ENCODE data around the gene TIFAB.

The TIFAB gene

GRCh38 chr5:135481909-135482311, 29.8 kb upstream of the TIFAB start:
- DNase-seq = no peak

DNA sequence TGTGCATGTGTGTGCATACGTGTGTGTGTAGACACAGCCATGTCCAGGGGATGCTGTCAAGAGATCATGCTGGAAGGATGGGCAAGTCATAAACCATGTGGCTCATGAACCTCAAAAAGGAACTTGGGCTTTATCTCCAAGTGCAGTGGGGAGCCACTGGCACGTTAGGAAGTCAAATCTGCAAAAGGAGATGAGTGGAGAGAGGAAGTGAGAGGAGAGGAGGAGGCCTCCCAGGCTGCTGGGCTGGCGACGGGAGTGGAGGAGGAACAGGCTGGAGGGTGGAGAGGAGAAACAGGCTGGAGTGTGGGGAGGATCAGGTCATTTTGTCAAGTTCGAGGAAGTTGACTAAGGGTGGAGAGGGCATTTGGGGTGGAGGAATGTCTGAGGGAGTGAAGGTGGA, 29.2 kb upstream of the TIFAB start:
- no peak for DNase-seq

GRCh38 chr5:135480511-135480910, 28.4 kb upstream of the TIFAB start:
- no peak for DNase-seq

- DNase-seq = peak; percentile 39
Measured at GRCh38 chr5:135478938-135479337, 26.8 kb upstream of the TIFAB start.

DNA sequence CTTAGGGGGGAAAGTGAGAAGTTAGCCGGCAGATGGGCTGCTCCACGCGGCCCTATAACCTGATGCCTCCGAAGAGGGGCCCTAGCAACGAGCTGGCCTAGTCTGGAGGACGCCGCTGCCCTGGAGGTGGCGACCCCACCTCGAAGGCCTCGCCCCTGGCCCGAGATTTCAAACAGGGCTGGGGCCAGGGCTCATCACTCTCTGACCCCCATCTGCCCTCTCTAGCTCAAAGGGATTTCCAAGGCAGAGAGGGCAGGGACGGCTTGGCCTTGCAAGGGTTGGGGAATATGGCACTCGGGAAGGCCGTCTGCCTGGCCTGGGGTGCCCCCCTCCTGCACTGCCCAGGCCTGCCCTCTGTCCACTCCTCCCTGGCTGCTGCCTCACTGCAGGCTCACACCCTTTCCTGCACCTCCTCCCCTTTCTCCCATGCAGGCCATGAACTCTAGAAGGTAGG, 25.5 kb upstream of the TIFAB start:
- no peak for DNase-seq

DNA sequence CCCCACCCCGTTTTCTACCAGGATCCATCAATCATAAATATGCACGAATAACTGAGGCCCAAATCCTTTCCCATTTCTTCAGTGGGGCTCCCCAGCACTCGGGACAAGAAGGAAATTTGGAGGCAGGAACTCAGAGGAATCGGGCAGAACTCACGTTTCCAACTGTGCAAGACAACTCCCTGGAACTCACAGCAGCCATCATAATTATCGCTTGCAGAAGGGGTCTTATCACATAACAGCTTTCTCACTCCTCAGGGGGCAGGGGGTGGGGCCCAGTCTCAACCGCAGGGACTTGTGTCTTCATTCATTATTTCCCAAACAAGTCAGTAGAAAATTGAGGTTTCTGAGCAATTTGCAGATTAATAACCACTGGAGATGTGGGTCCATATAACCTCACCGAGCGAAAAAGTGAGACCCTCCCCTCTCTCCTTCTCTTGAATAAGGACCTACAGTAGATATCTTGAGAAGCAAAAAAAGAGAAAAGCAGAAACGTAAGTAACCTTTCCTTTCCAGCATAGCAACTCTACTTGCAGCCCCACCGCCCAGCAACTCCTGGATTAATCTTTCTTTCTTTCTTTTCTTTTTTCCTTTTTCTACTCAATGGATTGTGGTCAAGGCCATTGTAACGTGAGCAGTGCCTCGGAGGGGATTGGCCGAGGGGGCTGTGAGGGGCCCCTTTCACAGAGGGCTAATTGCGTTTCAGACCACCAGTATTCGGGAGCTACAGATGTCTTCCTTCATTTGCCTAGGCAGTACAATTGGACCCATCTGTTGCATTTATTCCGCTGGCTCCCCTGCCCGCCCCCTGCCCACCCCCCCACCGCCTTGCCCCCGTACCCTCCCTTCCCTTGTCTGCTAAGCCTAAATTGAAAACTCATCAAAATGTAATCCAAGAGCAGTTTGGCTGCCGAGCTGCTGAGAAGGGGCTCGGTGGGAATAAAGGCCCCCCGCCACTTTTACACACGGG, 24.7 kb upstream of the TIFAB start:
- peak; percentile 77 for DNase-seq

GRCh38 chr5:135473956-135474670, 22.0 kb upstream of the TIFAB start:
- DNase-seq = no peak

- no peak for DNase-seq
Measured at GRCh38 chr5:135472141-135472540, 20.0 kb upstream of the TIFAB start.

DNA sequence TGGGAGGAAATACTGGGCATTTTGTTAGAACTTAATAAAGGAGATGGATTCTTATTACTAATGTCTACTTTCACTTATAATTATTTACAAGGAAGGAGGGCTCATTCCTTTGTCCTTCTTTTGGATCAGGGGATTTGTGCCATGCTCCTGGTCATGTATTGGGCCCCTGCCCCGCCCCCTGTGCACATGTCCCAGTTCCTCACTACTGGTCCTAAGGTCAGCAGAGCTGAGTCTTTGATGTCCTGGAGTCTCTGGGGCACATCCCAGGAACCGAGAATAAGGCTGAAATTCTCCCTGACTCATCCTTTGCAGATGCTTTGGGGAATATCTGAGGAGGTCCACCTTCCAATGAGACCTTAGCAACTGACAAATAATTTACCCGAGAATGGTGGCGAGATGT, 19.6 kb upstream of the TIFAB start:
- no peak for DNase-seq

GRCh38 chr5:135469911-135470310, 17.8 kb upstream of the TIFAB start:
- DNase-seq = no peak

DNA sequence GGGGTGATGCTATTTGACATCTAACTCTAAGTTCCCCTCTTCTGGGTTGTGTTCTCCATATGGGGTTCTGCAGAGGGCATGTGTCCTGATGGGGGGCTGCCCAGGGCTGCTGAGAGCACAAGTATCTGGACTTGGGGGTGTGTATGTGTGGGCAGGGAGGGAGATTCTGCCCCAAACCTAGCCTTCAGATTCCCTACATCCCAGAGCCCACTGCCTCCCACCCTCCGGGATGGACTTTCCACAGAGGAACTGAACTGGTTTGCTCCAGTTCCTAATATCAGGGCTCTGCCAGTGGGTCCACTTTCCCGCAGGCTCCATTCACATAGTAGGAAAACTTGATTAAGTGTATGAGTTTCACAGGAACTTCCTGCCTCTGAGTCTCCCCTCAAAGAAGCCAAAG, 16.4 kb upstream of the TIFAB start:
- no peak for DNase-seq

DNA sequence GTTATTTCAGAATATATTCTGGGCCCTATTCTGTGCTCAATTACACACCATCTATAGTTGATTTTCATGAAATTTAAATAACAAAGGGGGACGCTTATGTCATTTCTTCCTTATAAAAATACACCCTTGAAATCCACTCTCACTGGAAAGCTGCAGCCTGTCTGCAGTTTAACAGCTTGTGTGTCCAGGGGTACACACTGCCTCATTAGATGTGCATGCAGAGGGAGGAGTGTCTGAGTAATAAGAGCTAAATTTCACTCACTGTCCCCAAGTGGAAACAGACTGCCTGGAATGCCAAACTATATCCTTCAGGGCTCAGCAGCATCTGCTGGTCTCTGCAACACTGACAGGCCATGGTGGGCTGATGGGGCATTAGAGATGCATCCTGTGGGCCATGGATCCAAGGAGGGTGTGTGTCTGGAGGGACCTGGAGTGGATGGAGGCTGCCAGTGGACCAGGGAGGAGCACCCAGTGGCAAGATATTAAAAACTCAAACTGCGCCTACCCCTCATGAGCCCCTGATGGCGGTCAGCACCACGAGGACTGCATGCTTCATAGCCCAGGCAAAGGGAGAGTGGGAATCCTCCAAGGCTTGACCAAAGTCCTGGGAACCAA, 15.8 kb upstream of the TIFAB start:
- no peak for DNase-seq

- peak; percentile 31 for DNase-seq
Measured at GRCh38 chr5:135467051-135467625, 15.0 kb upstream of the TIFAB start.

- peak; percentile 89 for DNase-seq
Measured at GRCh38 chr5:135466178-135467050, 14.3 kb upstream of the TIFAB start.

- no peak for DNase-seq
Measured at GRCh38 chr5:135465391-135466122, 13.4 kb upstream of the TIFAB start.

GRCh38 chr5:135462304-135462703, 10.2 kb upstream of the TIFAB start:
- DNase-seq = peak; percentile 93

DNA sequence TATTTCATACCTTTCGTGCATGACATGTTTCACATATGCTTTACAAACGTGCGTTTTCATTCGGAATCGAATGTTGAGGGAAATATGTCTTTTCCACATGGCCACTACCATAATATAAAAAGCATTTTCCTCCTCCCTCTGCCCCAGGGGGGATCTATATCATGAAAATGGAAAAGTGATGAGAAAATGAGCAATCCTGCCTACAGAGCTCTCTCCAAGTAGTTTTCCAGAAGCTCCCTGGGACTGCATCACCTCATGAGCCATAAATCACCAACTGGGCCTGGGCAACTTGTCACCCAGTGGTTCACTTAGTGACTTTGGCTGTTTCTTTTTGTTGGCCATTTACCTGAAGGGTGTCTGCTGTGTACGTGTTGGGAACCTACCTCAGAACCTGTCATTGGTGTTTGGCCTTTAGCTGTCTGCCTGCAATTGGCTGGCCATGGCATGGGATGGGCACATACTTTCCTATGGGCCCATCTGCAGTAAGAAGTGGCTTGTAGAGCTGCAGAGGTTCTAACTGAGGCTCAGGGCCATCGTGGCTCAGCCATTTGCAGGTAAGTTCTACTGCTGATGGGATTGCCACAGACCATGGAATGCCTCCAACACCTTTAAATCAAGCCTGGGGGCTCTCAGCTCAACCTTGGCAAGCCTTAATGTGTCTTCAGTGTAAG, 9.5 kb upstream of the TIFAB start:
- DNase-seq = no peak

DNA sequence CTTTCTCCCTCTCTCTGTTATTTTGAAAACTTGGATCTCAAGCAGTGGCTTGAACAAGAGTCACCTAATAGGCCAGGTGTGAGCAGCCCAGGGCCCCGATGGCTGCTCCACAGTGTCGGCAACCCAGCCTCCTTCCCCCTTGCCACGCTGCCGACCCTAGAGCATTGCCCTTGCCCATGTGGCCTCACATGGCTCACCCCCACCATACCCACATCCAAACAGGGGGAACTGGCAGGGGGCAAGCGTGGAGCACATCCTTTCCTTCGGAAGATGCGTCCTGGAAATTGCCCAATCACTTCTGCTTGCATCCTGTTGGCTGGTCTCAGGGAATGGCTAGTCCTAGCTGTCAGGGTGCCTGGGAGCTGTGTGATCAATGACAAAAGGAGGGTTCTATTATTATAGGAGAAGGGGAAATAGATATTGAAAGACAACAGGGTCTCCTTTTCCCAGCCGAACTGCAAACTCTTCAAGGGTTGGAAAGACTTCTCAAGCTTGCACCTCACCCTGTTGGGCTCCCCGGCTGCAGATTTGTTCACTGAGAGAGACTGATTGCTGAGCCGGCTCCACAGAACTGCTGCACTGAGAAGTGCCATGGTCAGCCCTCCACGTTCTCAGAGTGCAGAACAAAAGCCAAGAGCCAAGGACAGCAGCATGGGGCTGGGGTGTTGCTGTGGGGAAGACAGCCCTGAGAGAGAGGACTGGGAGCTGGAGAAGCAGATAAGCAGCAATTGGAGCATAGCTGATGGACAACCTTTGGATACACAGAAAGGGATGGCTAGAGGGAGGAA, 8.3 kb upstream of the TIFAB start:
- no peak for DNase-seq

- DNase-seq = no peak
Measured at GRCh38 chr5:135458921-135459331, 6.8 kb upstream of the TIFAB start.

GRCh38 chr5:135458356-135458755, 6.2 kb upstream of the TIFAB start:
- no peak for DNase-seq

All from NCI-H69 (cell line).